Measurements from ENCODE around the gene RBM10. TPM values are rescaled to one million over a fixed set of nuclear protein-coding genes. Genes with fewer than 3 reads are reported as not detected.

The RBM10 gene
- total RNA-seq, 4 donors from 2014 or later, result 27.3 to 46.2 (median 33.7) TPM

- Histone ChIP-seq H3K4me1 (no peaks in the 10 kb centered on the region), H3K36me3 (peaks cover 0 to 20% (median 0%) of the 10 kb centered on the region in 3 donors), H3K4me3 (no peak overlapping the region), H3K9me3 (no peaks in the 10 kb centered on the region), H3K27ac (no peak overlapping the region), H3K27me3 (no peaks in the 10 kb centered on the region)
- no peak for DNase-seq (ENCODE audit: low spot score in 2 of 2)
- no peak for TF ChIP-seq POLR2A (IDR thresholded peaks at IDR 0.05)
- 93 to 94% methylated on average over 10 to 16 of the region's 16 CpGs for WGBS, 2 donors
These were observed 13.1 kb downstream of the RBM10 start for GRCh38 chrX:47158131-47158530.

DNA sequence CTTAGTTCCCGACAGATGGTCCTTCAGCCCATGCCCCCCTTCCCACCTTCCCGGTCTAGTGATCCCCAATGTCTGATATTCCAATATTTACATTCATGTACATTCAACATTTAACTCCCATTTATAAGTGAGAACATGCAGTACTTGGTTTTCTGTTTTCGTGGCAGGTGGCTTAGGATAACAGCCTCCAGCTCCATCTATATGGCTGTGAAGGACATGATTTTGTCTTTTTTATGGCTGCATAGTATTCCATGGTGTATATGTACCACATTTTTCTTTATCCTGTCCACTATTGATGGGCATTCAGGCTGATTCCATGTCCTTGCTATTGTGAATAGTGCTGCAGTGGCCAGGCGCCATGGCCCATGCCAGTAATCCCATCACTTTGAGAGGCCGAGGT lies 13.8 kb downstream of the RBM10 start:
- no peaks in the 10 kb centered on the region for H3K27me3 ChIP-seq
- TF ChIP-seq POLR2A (IDR thresholded peaks at IDR 0.05) (no peak), EP300 (IDR thresholded peaks at IDR 0.05) (no peak)
- TF ChIP-seq, protein P1, sequence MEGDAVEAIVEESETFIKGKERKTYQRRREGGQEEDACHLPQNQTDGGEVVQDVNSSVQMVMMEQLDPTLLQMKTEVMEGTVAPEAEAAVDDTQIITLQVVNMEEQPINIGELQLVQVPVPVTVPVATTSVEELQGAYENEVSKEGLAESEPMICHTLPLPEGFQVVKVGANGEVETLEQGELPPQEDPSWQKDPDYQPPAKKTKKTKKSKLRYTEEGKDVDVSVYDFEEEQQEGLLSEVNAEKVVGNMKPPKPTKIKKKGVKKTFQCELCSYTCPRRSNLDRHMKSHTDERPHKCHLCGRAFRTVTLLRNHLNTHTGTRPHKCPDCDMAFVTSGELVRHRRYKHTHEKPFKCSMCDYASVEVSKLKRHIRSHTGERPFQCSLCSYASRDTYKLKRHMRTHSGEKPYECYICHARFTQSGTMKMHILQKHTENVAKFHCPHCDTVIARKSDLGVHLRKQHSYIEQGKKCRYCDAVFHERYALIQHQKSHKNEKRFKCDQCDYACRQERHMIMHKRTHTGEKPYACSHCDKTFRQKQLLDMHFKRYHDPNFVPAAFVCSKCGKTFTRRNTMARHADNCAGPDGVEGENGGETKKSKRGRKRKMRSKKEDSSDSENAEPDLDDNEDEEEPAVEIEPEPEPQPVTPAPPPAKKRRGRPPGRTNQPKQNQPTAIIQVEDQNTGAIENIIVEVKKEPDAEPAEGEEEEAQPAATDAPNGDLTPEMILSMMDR (IDR thresholded peaks at IDR 0.05), result no peak
- peaks cover 0 to 20% (median 0%) of the 10 kb centered on the region in 3 donors for H3K36me3 ChIP-seq
- H3K4me3 ChIP-seq, result no peak overlapping the region
- no peak overlapping the region for H3K27ac ChIP-seq
- no peak for DNase-seq (ENCODE audit: low spot score in 2 of 2)
- H3K4me1 ChIP-seq, result no peaks in the 10 kb centered on the region
- WGBS, 2 donors, result 95 to 98% methylated on average over 5 of the region's 5 CpGs
- H3K9me3 ChIP-seq, result no peaks in the 10 kb centered on the region

- Histone ChIP-seq H3K9me3 (no peaks in the 10 kb centered on the region), H3K4me1 (no peaks in the 10 kb centered on the region), H3K4me3 (no peak overlapping the region), H3K27me3 (no peaks in the 10 kb centered on the region), H3K36me3 (peaks cover 0 to 16% (median 0%) of the 10 kb centered on the region in 3 donors), H3K27ac (no peak overlapping the region)
- WGBS, 2 donors, result 37 to 49% methylated on average over 4 of the region's 4 CpGs
- TF ChIP-seq POLR2A (IDR thresholded peaks at IDR 0.05) (no peak), EP300 (IDR thresholded peaks at IDR 0.05) (no peak)
- TF ChIP-seq, protein P1 (IDR thresholded peaks at IDR 0.05), result no peak
- no peak for DNase-seq (ENCODE audit: low spot score in 2 of 2)
These were observed 15.8 kb downstream of the RBM10 start for GRCh38 chrX:47160781-47161180.

GRCh38 chrX:47162927-47163583 lies 18.0 kb downstream of the RBM10 start:
- no peaks in the 10 kb centered on the region for H3K27me3 ChIP-seq
- TF ChIP-seq POLR2A (IDR thresholded peaks at IDR 0.05), result no peak
- TF ChIP-seq, protein P1 (IDR thresholded peaks at IDR 0.05), result no peak
- no peak for TF ChIP-seq EP300 (IDR thresholded peaks at IDR 0.05)
- 88 to 98% methylated on average over 5 of the region's 5 CpGs for WGBS, 2 donors

DNA sequence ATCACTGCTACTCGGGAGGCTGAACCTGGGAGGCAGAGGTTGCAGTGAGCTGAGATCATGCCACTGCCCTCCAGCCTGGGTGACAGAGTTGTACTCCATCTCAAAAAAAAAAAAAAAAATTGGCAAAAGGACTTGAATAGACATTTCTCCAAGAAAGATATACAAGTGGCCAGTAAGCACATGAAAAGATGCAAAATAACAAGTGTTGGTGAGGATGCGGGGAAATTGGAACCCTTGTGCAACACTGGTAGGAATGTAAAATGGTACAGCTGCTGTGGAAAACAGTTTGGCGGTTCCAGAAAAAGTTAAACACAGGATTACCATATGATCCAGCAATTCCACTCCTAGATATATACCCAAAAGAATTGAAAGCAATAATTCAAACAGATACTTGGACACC lies 19.4 kb downstream of the RBM10 start:
- no peak overlapping the region for H3K27ac ChIP-seq
- no peaks in the 10 kb centered on the region for H3K9me3 ChIP-seq
- H3K27me3 ChIP-seq, result no peaks in the 10 kb centered on the region
- DNase-seq (ENCODE audit: low spot score in 2 of 2), result no peak
- peaks cover 0 to 3% (median 0%) of the 10 kb centered on the region in 3 donors for H3K36me3 ChIP-seq
- 91 to 97% methylated on average over 3 of the region's 3 CpGs for WGBS, 2 donors
- H3K4me1 ChIP-seq, result no peaks in the 10 kb centered on the region
- H3K4me3 ChIP-seq, result no peak overlapping the region
- TF ChIP-seq, protein P1 (IDR thresholded peaks at IDR 0.05), result no peak
- TF ChIP-seq EP300 (IDR thresholded peaks at IDR 0.05) (no peak), POLR2A (IDR thresholded peaks at IDR 0.05) (no peak)

More at GRCh38 chrX:47162927-47163583, 18.0 kb downstream of the RBM10 start:
- Histone ChIP-seq H3K36me3 (peaks cover 0 to 2% (median 0%) of the 10 kb centered on the region in 3 donors), H3K9me3 (no peaks in the 10 kb centered on the region), H3K4me3 (no peak overlapping the region), H3K4me1 (no peaks in the 10 kb centered on the region), H3K27ac (no peak overlapping the region)
- no peak for DNase-seq (ENCODE audit: low spot score in 2 of 2)
